HPDE6-E6E7 (cell line): ENCODE data around the gene TENT5C.

ENCODE experiments used
- DNase-seq: peaks from one replicate; pipeline ENCODE4 v3.0.0; 2011; ENCODE audit warnings: missing footprints; ENCODE audit errors: extremely low spot score

TENT5C gene

DNA sequence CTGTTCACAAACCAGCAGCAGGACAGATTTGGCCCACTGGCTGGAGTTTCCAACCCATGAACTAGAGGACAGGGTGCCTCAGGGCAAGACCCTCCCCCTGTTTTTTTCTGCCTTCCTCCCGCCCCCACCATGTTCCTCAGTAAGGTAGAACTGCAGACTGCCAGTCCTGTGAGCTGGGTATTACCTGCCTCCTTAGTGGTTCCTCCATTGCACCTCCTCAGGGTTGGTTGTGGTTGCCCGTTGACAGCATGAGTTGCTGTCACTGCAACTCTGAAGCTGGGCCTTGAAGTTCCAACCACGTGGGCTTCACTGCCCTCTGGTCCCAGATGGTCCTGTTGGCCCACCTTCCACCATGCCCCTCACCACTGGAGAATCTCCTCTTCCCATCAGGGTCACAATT is 28.8 kb downstream of the TENT5C start:
- no peak for DNase-seq

DNA sequence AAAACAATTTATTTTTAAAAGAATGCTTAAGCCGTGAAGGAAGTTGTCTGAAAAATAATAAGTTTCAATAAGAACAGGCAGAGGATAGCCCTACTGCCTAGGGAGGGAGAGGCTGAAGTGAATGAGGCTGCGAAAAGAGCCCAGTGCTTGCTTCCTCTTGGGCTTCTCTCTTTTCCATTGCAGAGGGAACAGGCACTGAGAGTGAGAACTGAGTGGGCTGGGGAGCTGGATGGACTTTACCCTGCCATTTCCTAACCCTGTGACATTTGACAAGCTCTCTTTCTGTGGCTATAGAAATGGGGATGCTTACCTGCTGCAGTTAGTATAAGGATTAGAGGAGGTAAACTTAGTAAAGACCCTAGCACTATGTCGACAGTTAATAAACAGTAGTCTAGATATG is 30.0 kb downstream of the TENT5C start:
- DNase-seq, result no peak

DNA sequence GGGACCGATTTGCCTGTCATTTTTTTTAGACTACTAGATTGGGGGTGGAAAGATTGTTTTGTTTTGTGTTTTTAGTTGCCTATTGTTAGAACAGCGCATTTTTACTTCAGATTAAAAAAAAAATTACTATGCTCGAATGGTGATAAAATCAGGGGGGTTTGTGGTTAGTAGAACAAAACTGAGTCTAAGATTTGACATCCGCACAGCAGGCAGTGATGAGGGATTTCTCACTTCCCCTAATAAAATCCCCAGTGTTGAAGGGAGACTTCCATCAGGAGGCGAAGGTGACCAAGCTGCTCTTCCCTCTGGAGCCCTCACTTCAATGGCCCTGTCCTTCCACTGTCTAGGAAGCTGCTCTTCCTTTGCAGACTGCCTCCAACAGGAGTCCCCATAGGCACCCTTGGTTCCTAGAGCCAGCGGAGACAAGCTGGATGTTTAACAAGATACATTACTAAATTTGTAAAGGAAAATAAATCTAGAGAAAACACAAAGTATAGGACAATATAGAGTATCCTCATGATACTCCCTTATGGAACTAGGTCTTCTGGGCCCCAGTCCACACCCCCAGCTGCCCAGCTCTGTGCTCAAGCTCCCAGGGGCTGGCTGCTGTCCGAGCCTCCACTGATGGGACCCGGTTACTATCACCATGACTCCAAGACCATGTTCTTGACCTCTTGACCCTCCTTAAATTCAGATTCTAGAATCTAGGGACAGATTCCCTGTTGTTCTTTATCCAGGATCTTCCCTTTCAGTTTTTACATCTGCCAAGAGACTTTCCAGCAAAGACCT is 31.0 kb downstream of the TENT5C start:
- DNase-seq, result no peak

DNA sequence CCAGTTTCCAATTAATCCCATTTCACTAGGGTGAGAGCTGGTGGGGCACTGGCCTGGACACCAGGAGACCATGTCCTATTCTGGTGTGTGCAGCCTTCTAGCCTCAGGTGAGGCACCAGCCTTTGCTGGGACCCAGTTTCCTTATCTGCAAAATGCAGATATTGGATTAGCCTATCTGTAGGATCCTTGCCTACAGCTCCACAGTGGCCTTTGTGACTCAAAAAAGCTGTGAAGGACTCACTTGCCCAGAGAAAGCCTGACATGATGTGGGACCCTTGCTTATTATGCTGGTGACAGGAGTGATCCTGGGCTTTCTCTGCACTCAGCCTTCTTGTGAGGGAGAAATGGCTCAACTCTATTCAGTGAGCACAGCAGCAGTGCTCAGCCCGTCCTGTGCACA is 32.3 kb downstream of the TENT5C start:
- no peak for DNase-seq

DNA sequence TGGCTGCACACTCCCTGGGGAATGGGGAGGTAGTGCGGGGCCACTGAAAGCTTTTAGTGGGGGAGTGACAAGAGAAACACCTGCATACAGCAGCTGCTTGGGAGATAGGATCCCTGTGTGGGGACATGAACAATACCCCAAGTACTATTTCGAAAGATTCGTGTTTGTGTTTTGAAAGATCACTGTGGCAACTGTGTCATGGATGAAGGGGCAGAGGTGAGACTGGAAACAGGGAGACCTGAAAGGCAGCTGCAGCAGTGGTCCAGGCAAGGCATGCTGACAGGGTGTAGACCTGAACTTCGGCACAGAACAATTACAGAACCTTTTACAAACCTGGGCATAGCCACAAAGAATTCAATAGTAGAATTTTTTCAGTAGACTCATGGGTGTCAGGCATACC is 32.9 kb downstream of the TENT5C start:
- DNase-seq, result no peak

DNA sequence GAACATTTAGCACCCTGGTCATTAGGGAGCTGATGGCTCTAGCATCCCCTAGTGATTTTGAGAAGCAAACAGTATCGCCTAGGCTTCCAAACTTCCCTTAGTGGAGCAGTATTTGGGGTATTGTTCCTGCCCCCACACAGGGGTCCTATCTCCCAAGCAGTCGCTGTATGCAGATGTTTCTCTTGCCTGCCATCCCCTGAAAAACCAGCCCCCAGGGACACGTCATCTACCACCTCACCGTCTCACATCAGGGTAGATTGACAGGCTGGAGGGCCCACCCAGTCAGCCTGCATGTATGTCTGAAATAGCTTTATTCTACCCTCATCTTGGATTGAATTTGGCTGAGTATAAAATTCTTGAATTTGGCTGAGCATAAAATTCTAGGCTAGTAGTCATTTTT is 33.9 kb downstream of the TENT5C start:
- no peak for DNase-seq

DNA sequence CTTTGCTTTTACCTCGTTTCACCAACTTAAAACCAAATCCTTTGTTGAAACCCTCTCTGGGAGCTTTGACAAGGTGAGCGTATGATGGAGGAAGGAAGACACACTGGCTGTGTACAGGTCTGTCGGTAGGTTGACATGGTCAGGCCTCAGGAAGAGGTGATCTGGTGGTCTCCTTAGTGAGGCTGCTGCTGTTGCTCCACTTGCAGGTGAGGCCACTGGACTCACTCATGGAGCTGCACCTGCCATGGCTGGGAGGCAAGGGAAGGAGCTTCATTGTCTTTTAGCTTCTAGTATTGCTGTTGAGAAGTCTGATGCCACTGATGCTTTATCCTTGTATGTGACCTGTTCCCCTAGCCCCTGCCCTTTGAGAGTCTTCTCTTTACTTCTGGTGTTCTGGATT is 35.7 kb downstream of the TENT5C start:
- DNase-seq, result no peak

DNA sequence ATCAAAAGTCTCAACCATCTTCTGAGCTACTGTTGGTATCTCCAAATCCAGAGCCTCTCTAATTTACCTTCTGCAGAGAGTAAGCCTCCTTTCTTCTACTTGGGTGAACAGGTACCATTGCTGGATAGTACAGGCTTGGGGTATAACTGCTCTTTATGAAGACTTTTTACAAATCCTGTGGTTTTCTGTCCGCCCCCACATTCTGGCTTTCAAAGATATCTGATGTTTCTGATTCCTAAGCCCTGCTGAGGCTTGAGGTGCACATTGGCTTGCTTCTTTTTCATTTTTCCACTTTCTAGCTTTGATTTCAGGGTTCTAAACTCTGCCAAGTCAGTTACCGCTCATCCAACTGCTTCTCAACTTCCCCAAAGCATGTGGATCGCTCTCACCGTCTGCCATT is 37.1 kb downstream of the TENT5C start:
- no peak for DNase-seq

DNA sequence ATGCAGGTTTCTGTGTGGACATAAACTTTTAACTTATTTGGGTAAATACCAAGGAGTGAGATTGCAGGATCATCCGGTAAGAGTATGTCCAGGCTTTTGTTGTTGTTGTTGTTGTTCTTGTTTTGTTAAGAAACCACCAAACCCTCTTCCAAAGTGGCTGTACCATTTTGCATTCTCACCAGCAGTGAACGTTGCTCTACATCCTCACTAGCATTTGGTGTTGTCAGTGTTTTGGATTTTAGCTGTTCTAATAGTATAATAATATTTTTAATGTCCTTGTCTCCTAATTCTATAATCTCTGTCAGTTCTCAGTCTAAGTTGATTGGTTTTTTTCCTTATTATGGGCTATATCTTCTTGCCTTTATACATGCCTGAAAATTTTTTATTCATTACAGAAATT is 37.8 kb downstream of the TENT5C start:
- DNase-seq, result no peak

DNA sequence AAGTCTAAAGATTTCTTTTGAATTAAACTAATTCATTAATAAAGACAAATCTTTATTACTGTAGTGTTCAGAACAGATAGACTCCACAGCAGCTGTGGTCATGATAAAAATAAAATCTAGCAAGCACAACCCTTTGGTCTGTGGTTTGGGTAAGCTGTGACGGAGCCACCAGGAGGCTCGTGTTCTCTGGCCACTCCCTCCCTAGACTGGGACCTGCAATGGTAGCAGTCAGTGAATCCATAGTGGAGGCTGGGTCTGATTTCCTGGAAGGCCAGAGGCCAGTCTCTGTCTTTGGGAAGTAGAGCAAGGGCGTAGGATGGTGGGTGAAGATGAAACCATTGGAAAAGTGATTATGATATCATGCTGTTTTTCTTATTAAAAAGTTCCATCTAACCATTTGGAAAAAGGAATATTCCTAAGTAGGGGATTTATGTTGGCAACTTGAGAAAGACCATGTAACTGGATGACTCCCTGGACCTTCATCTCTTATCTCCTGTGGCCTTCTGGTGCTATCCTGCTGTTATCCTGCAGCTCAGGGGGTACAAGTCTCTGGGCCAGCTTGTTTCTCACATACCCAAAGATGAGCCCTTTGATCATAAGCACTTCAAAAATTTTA is 39.0 kb downstream of the TENT5C start:
- no peak for DNase-seq

DNA sequence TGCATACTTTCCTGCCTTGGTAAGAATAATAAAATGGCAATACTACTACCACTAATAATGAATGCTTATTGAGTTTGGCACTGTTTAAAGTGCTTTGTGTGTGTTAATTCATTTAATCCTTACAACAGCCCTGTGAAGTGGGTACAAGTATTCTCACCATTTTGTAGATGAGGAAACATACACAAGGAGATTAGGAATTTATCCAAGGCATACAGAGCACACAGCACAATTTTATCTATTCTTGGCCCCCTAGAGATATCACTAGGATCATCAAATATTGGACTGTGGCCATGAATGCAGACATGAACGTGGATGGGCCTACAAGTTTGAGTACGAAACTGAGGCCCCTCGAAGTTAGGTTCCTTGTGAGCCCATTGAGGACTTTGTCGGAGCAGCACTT is 39.5 kb downstream of the TENT5C start:
- no peak for DNase-seq

DNA sequence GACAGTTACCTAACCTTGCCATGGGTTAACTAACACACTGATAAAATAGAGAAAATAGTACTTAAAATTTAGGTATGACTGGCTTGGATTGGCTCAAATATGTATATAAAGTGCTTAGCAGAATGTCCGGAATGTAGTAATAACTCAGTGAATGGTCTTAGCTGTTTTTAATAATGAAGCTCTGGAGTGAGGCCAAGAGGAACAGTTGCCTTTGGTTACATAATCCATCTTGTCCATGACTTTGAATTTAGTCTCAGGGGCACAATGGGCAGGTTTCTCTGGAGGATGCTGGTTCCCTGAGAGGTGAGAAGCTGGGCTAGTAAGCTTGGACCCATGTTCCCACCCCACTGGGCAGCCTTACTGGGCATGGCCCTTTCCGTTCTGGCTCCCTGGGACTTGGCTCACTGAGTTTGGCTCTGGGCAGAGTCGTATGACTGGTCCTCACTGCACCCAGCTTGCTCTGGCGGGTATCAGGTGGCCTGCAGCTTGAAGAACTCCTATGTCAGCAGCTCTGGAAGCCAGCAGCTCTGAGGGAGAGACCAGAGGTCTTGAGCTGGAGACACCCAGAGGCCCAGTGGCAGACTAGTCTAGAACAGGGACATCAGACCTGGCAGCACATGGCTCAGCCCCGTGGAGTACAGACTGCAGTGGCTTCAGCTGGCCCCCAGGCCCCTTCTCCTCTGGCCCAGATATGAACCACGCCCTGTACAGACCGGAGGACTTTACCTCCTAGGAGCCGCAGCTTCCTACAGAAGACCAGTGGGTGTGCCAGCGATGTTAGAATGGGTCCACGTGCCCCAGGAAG is 40.4 kb downstream of the TENT5C start:
- DNase-seq, result no peak

DNA sequence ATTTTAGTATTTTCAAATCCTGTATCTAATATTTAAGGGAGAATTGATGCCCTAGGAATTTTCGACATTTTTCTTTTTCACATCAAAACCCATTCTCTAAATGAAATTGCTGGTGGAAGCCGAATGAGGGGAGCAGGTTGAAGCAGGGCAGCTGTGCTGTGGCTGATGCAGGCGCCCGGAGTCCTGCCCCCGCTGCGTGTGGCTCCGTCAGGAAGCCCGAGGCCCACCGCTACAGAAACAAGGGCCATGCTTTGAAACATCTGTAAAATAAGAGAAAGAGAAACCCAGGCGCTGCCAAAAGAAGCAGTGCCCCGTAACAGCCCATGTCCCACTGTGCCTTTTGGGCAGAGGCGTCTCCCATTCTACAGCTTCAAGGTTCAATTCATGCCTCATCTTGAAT is 41.1 kb downstream of the TENT5C start:
- DNase-seq, result no peak

DNA sequence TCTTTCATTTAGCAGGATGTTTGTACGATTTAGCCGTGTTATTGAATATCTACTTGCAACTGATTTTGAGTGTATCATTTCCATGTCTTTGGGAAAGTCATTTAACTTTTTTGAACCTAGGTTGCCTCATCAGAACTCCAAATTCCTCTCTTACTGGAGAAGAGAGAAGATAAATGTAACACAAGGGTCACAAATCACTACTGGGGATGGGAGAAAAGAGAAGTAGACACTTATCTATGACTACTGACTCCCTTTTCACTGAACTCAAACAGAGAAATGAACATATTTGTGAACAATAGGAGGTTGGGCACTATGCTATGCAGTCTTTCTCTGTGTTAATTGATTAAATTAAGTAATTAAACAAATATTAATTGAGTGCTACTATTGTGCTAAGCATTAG is 42.2 kb downstream of the TENT5C start:
- DNase-seq, result no peak

DNA sequence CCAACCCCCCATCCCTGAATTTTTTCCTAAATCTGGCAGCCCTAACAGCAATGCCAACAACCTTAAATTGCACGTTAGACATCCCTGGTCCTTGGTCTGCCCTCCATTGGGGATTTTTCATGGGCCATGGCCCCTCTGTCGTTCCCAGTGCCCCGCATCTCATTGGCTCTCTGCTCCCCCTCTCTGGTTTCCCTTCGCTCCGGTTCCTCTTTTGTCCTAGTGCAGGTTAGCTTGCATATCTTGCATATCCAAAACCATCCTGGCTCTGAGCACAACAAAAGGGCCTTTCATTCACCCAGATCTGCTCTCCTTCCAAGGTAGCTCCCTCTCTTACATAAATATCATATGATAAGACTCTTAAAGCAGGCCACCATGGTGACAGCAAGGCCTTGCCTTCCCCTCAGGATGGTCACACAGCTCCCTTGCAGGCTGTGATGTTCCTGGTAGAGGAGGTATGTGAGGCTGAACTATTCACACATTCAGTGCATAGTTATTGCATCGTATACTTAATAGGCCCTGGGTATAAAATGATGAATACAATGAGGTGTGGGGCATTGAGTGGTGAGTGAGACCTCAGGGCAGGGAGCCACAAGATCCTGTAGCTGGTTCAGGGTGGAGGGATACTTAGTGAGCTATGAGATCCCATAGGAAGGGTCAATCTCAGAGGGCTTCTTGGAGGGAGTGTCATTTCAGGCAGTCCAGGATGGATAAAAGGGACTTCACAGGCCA is 45.2 kb downstream of the TENT5C start:
- no peak for DNase-seq

DNA sequence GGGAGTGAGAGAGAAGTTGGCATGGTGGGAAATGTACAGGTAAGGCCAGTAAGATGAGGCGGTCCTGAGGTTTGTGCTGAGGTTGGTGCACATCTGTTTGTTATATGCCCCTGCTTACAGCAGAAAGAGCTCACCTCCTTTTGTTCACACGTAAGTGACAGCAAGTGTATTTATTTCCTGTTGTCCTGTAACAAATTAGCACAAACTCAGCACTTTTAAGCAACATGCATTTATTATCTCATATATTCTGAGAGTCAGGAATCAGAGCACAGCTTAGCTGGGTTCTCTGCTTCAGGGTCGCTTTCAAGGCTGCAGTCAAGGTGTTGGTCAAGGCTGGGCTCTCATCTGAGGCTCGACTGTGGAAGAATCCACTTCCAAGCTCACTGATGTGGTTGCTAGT is 45.8 kb downstream of the TENT5C start:
- DNase-seq, result no peak

DNA sequence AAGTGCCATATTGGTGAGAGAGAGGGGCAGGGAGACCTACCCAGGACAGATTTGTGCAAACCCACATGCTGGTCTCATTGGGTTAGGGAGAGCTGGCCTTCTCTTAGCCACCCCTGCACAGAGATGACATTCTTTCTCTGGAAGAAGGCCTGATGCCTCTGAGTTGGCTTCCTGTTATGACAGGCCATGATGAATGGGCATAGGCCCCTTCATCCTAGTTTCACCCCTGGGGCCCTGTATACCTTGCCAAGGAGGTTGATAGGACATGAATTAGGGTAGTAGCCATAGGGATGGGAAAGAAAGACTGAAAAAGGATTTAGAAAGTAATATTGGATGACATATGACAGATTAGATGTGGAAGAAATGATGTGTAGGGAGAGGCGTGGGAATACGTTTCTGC is 46.6 kb downstream of the TENT5C start:
- DNase-seq, result no peak

DNA sequence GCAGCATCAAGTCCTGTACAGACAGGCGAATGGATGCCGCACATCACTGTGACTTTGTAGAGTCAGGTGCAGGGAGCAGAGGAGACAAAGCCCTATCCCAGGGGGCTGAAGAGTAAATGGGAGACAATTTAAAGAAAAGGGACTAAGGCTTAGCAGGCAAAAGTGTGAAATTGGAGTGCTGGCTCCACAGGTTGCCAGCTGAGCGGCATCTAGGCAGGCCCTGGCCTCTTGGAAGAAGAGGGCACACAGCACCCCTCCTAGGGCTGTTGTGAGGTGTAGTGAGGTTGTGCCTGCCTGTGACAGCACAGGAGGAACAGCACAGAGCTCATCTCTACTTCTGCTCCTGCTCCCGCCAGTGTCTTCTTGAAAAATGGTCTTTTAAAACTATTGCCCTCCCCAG is 47.3 kb downstream of the TENT5C start:
- DNase-seq, result no peak

DNA sequence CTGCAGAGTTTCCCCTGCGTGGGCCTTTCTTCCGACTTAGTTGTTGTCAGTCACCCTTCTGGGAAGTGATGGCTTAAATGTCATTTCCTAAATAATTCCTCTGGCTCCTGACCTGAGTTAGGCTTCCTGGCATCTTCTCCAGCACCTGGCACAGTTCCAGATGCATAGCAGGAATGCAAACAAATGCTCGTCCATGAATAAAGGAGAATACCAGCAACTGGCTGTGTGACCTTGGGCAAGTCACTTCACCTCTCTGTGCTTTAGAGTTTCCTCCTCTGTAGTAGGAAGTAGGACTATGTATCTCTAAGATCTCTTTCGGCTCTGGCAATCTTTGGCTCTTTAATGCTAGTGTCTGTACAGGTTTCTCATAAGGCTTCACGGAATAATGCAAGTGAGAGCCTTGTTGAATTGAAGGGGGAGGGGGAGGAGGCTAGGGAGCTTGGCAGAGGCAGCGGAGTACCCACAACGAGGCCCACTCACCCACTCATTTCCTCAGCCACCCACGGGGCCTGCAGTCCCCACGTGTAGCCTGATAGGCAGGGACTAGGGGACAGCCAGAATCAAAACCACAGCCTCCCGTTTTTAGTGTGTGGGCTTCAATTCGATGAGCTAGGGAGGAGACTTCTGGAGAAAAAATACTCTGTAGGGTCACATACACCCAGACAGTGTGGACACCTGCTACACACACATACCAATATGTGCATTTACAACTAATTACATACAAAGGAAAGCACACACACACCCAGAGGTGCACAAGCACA is 48.1 kb downstream of the TENT5C start:
- no peak for DNase-seq

DNA sequence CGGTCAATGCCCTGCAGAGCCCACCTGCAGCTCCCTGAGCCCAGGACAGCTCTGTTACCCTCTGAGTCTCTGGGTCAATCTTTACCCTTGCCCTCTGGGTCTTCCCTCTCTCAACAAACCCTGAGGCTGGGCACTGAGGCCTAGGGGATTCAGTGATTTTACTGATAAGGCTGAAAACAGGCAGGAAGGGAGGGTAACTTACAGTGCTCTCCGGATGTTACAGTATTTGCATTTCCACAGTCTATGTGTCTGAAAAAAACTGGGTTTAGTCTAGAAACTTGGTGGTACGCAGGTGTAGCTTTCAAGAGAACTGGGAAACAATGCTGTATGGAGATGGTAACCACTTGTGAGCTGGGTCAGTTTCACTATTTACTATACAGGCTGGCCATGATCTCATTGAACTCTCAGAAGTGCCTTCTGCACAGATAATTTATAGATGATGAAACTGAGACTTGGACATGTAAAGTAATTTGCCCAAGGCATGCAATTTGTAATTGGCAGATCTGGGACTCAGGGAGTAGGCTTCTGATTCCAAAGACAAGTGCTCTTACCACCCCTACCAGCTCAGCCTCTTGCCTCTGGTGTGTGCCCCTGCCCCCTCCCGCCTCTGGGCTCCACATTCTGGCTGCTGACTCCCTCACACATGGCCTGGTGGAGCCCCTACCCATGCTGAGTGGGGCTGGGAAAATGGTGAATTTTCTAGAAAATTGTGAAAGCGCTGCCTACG is 48.8 kb downstream of the TENT5C start:
- DNase-seq, result no peak

DNA sequence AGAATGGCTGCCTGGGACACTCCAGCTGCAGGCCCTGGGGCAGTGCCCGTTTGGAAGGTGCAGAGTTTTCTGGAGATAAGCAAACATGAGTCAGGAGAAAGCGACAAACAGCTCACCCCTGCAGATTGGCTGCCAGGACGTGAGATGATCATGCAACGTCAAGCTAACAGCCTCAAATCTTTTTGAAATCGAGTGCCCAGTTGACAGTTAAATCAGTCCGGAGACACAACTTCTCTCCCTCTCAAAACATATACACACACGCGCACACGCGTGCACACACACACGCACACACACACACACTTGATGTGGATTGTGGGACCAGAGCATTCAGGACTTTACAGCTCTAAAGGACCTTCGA is 49.4 kb downstream of the TENT5C start:
- no peak for DNase-seq
